ENCODE measurements around the gene GRIN2C.

GRCh38 chr17:74815067-74815466 lies 44.6 kb downstream of the GRIN2C start:
- no peak for TF ChIP-seq CTCF (IDR thresholded peaks at IDR 0.05)
- no peak for TF ChIP-seq EZH2 (IDR thresholded peaks at IDR 0.05)
- TF ChIP-seq EZH2phosphoT487 (IDR thresholded peaks at IDR 0.05): no peak
